Psoas muscle (tissue), 8 donors: ENCODE results near the gene EGFLAM. TPM values are rescaled to one million over a fixed set of nuclear protein-coding genes. Genes with fewer than 3 reads are reported as not detected.
A peak's percentile ranks its signal among the peaks of the same experiment; 100 is the strongest.

ENCODE experiments used
- ATAC-seq, 4 donors: fragments of 200-7000 bp; cut with Tn5 transposase; one replicate each; pipeline ENCODE4 v1.9.1; 2020; ENCODE audit warnings: moderate library complexity in 3 of 4, mild to moderate bottlenecking in 2 of 4
- DNase-seq, 2 donors: peaks; one replicate each; pipeline ENCODE4 v3.0.0-alpha.2; 2020
- H3K27ac ChIP-seq: fragments of 200-600 bp; one replicate; pipeline ENCODE4 v1.8.0; 2022
- H3K27me3 ChIP-seq, 3 donors: fragments of 200-600 bp in 1 of 3; one replicate each; pipeline versions ENCODE4 v1.6.1 to v1.8.0; 2013 to 2022; ENCODE audit warnings: low read length in 2 of 3, mild to moderate bottlenecking in 2 of 3, moderate library complexity in 1 of 3; ENCODE audit not compliant: insufficient read depth in 3 of 3
- H3K36me3 ChIP-seq, 2 donors: fragments of 200-600 bp in 1 of 2; one replicate each; pipeline versions ENCODE4 v1.6.1 to v1.8.0; 2013 to 2022; ENCODE audit warnings: low read depth in 1 of 2, mild to moderate bottlenecking in 1 of 2, moderate library complexity in 1 of 2; ENCODE audit not compliant: insufficient read depth in 1 of 2
- H3K4me1 ChIP-seq: fragments of 200-600 bp; one replicate; pipeline ENCODE4 v1.8.0; 2022
- H3K4me3 ChIP-seq: fragments of 200-600 bp; one replicate; pipeline ENCODE4 v1.8.0; 2022; ENCODE audit warnings: mild to moderate bottlenecking
- H3K9me3 ChIP-seq: fragments of 200-600 bp; one replicate; pipeline ENCODE4 v1.8.0; 2022
- WGBS, 3 donors: extraction: QIAGEN DNeasy Blood & Tissue Kit; methylation state at CpG; one replicate each; pipeline versions ENCODE4 v1.1.6 to v1.1.7; 2013; 5-methylcytosine and 5-hydroxymethylcytosine counted together
- intact Hi-C, 2 donors: fragments of 100-400 bp; cut with DNase I; formaldehyde crosslinking; loops; one replicate each; pipeline versions ENCODE4 v1.11.0 to v1.14.2; 2022
- polyA plus RNA-seq, 3 donors: library from polyadenylated mRNA; stranded (reverse); fragments of 200-250 nt; gene quantifications; one replicate each; pipeline ENCODE4 v1.2.3, GENCODE V29; 2013
- total RNA-seq, 4 donors: library from RNA; stranded (reverse); fragmentation: NEBNext Ultra II Directional in 2 of 4; extraction: Animal tissue kit (Norgen Biotek cat#: 25700) in 2 of 4; gene quantifications; one replicate each; pipeline versions ENCODE4 v1.2.1 to v1.2.4, GENCODE V29; 2021 to 2023
- TF ChIP-seq, protein P1 (sequence below): fragments of 200-600 bp; IDR thresholded peaks from one replicate; pipeline ENCODE4 v1.8.0; 2022; ENCODE audit warnings: antibody characterized with exemption
- donor health status: healthy with polysubstance abuse.
- donor health status: DM: no; HTN: no; CAD: no; lungs with moderate emphysema.
- donor health status: Bipolar disorder and iron deficiency.
- donor health status: healthy.
- donor health status: DM: yes; HTN: yes; CAD: no.
- donor health status: DM: no; HTN: no; CAD: no.
- donor health status: DM: no; HTN: no; CAD: no.
- donor health status: DM: yes; HTN: yes; CAD: no.

Gene EGFLAM
- total and polyA plus RNA-seq, 7 donors: 16.0 to 53.8 (median 35.3) TPM

DNA sequence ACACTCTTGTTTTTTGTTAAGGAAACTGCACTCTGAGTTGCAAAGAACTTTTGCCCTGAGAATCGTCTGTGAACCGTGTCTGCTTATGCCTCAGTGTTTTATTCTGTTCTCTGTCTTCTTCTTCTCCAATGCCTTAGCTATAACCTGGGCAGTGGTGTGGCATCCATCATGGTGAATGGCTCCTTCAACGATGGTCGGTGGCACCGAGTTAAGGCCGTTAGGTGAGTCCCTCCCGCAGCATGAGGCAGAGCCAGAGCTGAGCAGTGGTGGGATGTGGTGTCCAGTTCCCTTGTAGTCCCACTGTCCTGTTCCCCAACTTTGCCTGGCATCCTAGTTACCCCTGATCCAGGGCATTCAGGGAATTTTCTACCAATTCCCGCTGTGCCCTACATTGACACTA is 199.8 kb downstream of the EGFLAM start:
- Histone ChIP-seq H3K4me3 (no peak overlapping the region), H3K27me3 (no peaks in the 10 kb centered on the region), H3K4me1 (peaks cover 9% of the 10 kb centered on the region), H3K9me3 (no peaks in the 10 kb centered on the region), H3K36me3 (peaks cover 0 to 61% of the 10 kb centered on the region in 2 donors), H3K27ac (no peak overlapping the region)
- TF ChIP-seq, protein P1, sequence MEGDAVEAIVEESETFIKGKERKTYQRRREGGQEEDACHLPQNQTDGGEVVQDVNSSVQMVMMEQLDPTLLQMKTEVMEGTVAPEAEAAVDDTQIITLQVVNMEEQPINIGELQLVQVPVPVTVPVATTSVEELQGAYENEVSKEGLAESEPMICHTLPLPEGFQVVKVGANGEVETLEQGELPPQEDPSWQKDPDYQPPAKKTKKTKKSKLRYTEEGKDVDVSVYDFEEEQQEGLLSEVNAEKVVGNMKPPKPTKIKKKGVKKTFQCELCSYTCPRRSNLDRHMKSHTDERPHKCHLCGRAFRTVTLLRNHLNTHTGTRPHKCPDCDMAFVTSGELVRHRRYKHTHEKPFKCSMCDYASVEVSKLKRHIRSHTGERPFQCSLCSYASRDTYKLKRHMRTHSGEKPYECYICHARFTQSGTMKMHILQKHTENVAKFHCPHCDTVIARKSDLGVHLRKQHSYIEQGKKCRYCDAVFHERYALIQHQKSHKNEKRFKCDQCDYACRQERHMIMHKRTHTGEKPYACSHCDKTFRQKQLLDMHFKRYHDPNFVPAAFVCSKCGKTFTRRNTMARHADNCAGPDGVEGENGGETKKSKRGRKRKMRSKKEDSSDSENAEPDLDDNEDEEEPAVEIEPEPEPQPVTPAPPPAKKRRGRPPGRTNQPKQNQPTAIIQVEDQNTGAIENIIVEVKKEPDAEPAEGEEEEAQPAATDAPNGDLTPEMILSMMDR: no peak
- ATAC-seq: no peak
- intact Hi-C loops: no loop called here
- 95 to 96% (median 95%) methylated on average over 8 of the region's 8 CpGs for WGBS, 3 donors
- DNase-seq: no peak

DNA sequence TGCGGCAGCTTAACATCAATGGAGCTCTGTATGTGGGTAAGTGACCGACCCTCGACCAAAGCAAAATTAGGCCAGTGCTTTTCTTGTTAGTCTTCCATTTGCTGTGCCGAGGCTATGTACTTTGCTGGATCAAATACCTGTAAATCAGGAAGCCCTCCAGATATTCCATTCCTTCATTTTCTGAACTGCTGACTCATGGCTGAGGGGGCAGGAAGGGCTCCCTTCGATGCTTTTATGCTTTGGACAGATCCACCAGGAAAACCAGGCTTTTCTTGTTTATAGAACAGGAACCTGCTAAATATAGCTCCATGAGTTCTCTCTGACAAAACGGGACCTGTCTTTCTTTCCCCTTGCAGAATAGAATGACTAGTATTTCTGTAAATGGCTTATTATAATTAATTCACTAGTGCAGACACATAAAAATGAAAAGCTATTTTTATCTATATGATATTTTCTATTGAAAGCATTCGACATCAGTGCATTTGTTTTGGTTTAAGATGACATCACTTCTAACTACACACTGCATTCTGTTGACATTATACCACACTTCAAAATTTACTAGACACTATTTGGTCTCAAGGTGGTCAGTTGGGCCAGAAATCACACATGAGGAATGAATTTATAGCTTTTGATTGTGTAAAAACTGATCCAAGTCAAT is 204.7 kb downstream of the EGFLAM start:
- H3K36me3 ChIP-seq: peaks cover 0 to 31% of the 10 kb centered on the region in 2 donors
- peak overlapping the region; percentile 98 for H3K27ac ChIP-seq
- no peaks in the 10 kb centered on the region for H3K9me3 ChIP-seq
- H3K4me3 ChIP-seq: no peak overlapping the region
- ATAC-seq (no peak), DNase-seq (no peak)
- TF ChIP-seq, protein P1: no peak
- intact Hi-C loops: no loop called here
- H3K4me1 ChIP-seq: peaks cover 49% of the 10 kb centered on the region
- 24 to 39% (median 28%) methylated on average over 7 of the region's 7 CpGs for WGBS, 3 donors
- no peaks in the 10 kb centered on the region for H3K27me3 ChIP-seq

DNA sequence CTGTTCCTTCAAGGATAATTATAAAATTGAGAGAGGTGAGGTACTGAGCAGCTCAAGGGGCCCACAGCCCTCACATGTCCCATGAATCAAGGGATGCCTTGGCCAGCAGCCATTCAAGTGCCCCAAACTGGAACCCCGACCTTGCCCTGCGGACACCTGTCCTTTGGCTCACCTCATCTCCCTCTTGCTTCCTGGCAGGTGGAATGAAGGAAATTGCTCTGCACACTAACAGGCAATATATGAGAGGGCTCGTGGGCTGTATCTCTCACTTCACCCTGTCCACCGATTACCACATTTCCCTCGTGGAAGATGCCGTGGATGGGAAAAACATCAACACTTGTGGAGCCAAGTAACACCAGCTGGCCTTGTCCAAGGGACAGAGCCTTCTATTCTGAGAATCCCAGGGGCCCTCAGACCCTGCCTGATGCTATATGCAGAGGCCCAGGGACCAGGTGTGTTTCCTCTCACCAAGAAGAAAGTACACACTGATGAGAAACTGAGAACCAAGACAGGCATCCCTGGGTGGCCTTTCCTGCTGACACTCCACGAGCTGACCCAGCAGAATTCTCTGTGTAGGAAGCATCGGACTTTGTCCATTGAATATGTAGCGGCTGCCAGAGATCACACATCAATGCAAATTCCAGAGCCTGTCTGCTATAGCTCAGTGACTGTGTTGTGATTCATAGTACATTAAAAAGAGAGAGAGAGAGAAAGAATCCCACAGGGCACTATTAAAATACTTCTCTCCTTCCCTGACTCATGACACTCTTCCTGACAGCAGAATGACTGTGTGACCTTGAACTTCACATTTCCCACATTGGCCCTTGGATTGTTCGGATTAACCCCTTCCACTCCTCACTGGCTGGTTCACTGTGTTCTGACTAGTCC is 205.5 kb downstream of the EGFLAM start:
- TF ChIP-seq, protein P1: no peak
- H3K4me3 ChIP-seq: no peak overlapping the region
- 4 to 15% (median 9%) methylated on average over 10 of the region's 10 CpGs for WGBS, 3 donors
- H3K36me3 ChIP-seq: peaks cover 0 to 23% of the 10 kb centered on the region in 2 donors
- no peaks in the 10 kb centered on the region for H3K9me3 ChIP-seq
- no peaks in the 10 kb centered on the region for H3K27me3 ChIP-seq
- peak overlapping the region; percentile 98 for H3K27ac ChIP-seq
- no peak for DNase-seq
- intact Hi-C loops: no loop called here
- peaks cover 57% of the 10 kb centered on the region for H3K4me1 ChIP-seq
- peak; percentile 41 to 62 (median 43) for ATAC-seq

DNA sequence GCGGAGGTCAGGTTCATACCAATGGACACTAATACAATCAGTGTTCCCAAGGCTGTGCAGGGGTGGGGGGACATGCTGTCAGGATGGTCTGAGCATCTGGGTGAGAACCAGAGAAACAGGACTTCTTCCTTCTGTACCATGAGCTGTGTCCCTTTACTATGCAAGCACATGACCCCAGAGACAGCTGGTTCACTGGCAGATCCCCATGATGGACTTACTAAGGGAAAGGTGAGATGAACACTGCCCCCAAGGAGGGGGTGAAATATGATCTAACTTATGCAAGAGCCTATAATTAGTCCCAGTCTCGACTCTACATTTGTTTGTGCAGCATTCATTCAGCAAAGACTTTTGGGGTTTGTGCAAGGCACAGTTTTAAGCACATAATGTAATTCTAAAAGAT is 206.7 kb downstream of the EGFLAM start:
- TF ChIP-seq, protein P1: no peak
- Histone ChIP-seq H3K27me3 (no peaks in the 10 kb centered on the region), H3K4me1 (peaks cover 69% of the 10 kb centered on the region), H3K36me3 (peaks cover 0 to 12% of the 10 kb centered on the region in 2 donors), H3K4me3 (no peak overlapping the region), H3K27ac (peak overlapping the region; percentile 98), H3K9me3 (no peaks in the 10 kb centered on the region)
- DNase-seq (peak; percentile 63 to 82), ATAC-seq (peak; percentile 50 to 71 (median 58))
- 51 to 58% (median 53%) methylated on average over 2 of the region's 2 CpGs for WGBS, 3 donors
- intact Hi-C loops: loop anchor here in 1 of 2 donors (5.0 kb wide), 1 partner anchor 87 kb away; no protein-coding TSS in a partner anchor
